Adipocyte (in vitro differentiated cells): ENCODE data around the gene CES3.
"Not testable (repeated sequence)": the region's sequence is repeated elsewhere in the genome, so short reads cannot be mapped to it uniquely, and the experiment has no call there.

ENCODE experiments used
- DNase-seq: peaks from one replicate; pipeline ENCODE4 v3.0.0-alpha.2; 2015; ENCODE audit warnings: low read depth
- H3K27me3 ChIP-seq: replicated peaks from 2 replicates; pipeline ENCODE4 v1.7.0; 2013; ENCODE audit warnings: mild to moderate bottlenecking, low read length, moderate library complexity; ENCODE audit not compliant: control insufficient read depth, insufficient read depth
- H3K36me3 ChIP-seq: 2 replicates; pipeline ENCODE4 v1.7.0; 2013; ENCODE audit warnings: low read length, mild to moderate bottlenecking, moderate library complexity; ENCODE audit not compliant: control insufficient read depth, insufficient read depth, severe bottlenecking
- H3K4me1 ChIP-seq: 2 replicates; pipeline ENCODE4 v1.7.0; 2013; ENCODE audit warnings: mild to moderate bottlenecking, low read length, moderate library complexity; ENCODE audit not compliant: control insufficient read depth, insufficient read depth
- H3K4me3 ChIP-seq: 2 replicates; pipeline ENCODE4 v1.7.0; 2013; ENCODE audit warnings: mild to moderate bottlenecking, low read length, moderate library complexity
- H3K9ac ChIP-seq: 2 replicates; pipeline ENCODE4 v1.7.0; 2013; ENCODE audit warnings: mild to moderate bottlenecking, low read length, moderate library complexity
- H3K9me3 ChIP-seq: 2 replicates; pipeline ENCODE4 v1.7.0; 2013; ENCODE audit warnings: mild to moderate bottlenecking, low read length, moderate library complexity; ENCODE audit not compliant: control insufficient read depth

The CES3 gene

GRCh38 chr16:66948134-66948836, 12.8 kb upstream of the CES3 start:
- H3K4me1 ChIP-seq = peaks cover 24% of the 10 kb centered on the region
- H3K4me3 ChIP-seq = peak overlapping the region; percentile 77
- DNase-seq = peak; percentile 48
- H3K9ac ChIP-seq = peak overlapping the region; percentile 34
- H3K36me3 ChIP-seq = peaks cover 8% of the 10 kb centered on the region
- peaks cover 11% of the 10 kb centered on the region for H3K27me3 ChIP-seq
- peaks cover 4% of the 10 kb centered on the region for H3K9me3 ChIP-seq

DNA sequence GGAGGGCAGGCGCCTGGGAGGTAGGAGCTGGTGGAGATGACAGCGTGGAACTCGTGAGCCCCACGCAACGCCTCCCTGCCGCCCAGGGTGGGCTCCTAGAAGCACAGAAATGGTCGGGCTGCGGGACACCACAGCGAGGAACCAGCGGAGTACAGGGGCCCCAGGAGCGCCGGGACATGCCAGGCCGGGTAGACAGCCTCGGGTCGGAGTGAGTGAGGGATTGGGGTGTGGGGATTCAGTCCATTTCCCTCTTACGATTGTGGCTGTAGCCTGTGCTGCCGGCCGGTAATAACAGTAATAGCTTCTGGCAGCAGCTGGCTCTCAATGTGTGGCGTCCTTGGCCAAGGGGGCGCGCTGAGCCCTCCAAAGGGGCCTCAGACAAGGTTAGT, 12.2 kb upstream of the CES3 start:
- DNase-seq = no peak
- peaks cover 4% of the 10 kb centered on the region for H3K9me3 ChIP-seq
- peaks cover 24% of the 10 kb centered on the region for H3K4me1 ChIP-seq
- H3K27me3 ChIP-seq = peaks cover 11% of the 10 kb centered on the region
- peaks cover 3% of the 10 kb centered on the region for H3K36me3 ChIP-seq
- H3K4me3 ChIP-seq = peak overlapping the region; percentile 77
- H3K9ac ChIP-seq = peak overlapping the region; percentile 34

- H3K4me3 ChIP-seq = no peak overlapping the region
- peaks cover 11% of the 10 kb centered on the region for H3K27me3 ChIP-seq
- DNase-seq = no peak
- peaks cover 4% of the 10 kb centered on the region for H3K9me3 ChIP-seq
- H3K36me3 ChIP-seq = no peaks in the 10 kb centered on the region
- peaks cover 24% of the 10 kb centered on the region for H3K4me1 ChIP-seq
- no peak overlapping the region for H3K9ac ChIP-seq
Observed at GRCh38 chr16:66949472-66949871, 11.6 kb upstream of the CES3 start.

- Histone ChIP-seq H3K9me3 (peaks cover 4% of the 10 kb centered on the region), H3K4me3 (no peak overlapping the region), H3K36me3 (no peaks in the 10 kb centered on the region), H3K4me1 (peaks cover 24% of the 10 kb centered on the region), H3K9ac (no peak overlapping the region), H3K27me3 (peaks cover 11% of the 10 kb centered on the region)
- DNase-seq = no peak
Observed at GRCh38 chr16:66950437-66950836, 10.6 kb upstream of the CES3 start.

- Histone ChIP-seq H3K9ac (no peak overlapping the region), H3K9me3 (peaks cover 4% of the 10 kb centered on the region), H3K4me1 (peaks cover 24% of the 10 kb centered on the region), H3K4me3 (no peak overlapping the region), H3K36me3 (no peaks in the 10 kb centered on the region), H3K27me3 (peaks cover 11% of the 10 kb centered on the region)
- DNase-seq = no peak
Observed at GRCh38 chr16:66950971-66951790, 9.9 kb upstream of the CES3 start.

GRCh38 chr16:66952430-66953110, 8.5 kb upstream of the CES3 start:
- no peak for DNase-seq

GRCh38 chr16:66953462-66954096, 7.5 kb upstream of the CES3 start:
- H3K4me1 ChIP-seq = peaks cover 12% of the 10 kb centered on the region
- no peaks in the 10 kb centered on the region for H3K36me3 ChIP-seq
- no peak overlapping the region for H3K4me3 ChIP-seq
- DNase-seq = no peak
- no peak overlapping the region for H3K9ac ChIP-seq
- H3K9me3 ChIP-seq = peaks cover 4% of the 10 kb centered on the region
- peaks cover 8% of the 10 kb centered on the region for H3K27me3 ChIP-seq

More at GRCh38 chr16:66952430-66953110, 8.5 kb upstream of the CES3 start:
- no peak overlapping the region for H3K4me3 ChIP-seq
- no peaks in the 10 kb centered on the region for H3K36me3 ChIP-seq
- H3K9ac ChIP-seq = no peak overlapping the region
- peaks cover 21% of the 10 kb centered on the region for H3K4me1 ChIP-seq
- peaks cover 11% of the 10 kb centered on the region for H3K27me3 ChIP-seq
- H3K9me3 ChIP-seq = peaks cover 4% of the 10 kb centered on the region

- Histone ChIP-seq H3K36me3 (no peaks in the 10 kb centered on the region), H3K9me3 (peaks cover 4% of the 10 kb centered on the region), H3K4me1 (peaks cover 6% of the 10 kb centered on the region), H3K4me3 (no peak overlapping the region), H3K27me3 (peaks cover 2% of the 10 kb centered on the region), H3K9ac (no peak overlapping the region)
- DNase-seq = peak; percentile 89
Observed at GRCh38 chr16:66954097-66954659, 6.9 kb upstream of the CES3 start.

- not testable (repeated sequence) for DNase-seq, H3K4me3 ChIP-seq
Observed at GRCh38 chr16:66955363-66956153, 5.5 kb upstream of the CES3 start.

GRCh38 chr16:66956154-66956457, 5.0 kb upstream of the CES3 start:
- not testable (repeated sequence) for H3K27me3 ChIP-seq, H3K4me1 ChIP-seq, H3K36me3 ChIP-seq, H3K4me3 ChIP-seq, H3K9me3 ChIP-seq, H3K9ac ChIP-seq, DNase-seq

More at GRCh38 chr16:66955363-66956153, 5.5 kb upstream of the CES3 start:
- not testable (repeated sequence) for H3K4me1 ChIP-seq, H3K36me3 ChIP-seq, H3K27me3 ChIP-seq, H3K9me3 ChIP-seq, H3K9ac ChIP-seq
